ENCODE measurements around the gene HIGD1C. TPM values are rescaled to one million over a fixed set of nuclear protein-coding genes. Genes with fewer than 3 reads are reported as not detected.
"Not testable (repeated sequence)": the region's sequence is repeated elsewhere in the genome, so short reads cannot be mapped to it uniquely, and the experiment has no call there.

HIGD1C gene
- total and polyA plus RNA-seq, 2 of the 8 experiments (the other 6 are each of a cell fraction or from before 2014, with no cell fraction given) = not detected

DNA sequence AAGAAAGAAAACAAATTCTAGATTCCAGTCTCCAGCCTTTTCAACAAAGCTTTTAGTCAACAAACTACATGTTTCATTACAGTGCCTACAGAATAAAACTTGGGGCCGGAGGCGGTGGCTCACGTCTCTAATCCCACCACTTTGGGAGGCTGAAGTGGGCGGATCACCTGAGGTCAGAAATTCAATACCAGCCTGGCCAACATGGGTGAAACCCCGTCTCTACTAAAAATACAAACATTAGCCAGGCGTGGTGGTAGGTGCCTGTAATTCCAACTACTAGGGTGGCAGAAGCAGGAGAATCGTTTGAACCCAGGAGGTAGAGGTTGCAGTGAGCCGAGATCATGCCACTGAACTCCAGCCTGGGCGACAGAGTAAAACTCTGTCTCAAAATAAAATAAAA, 62.1 kb downstream of the HIGD1C start:
- not testable (repeated sequence) for H2AK5ac ChIP-seq (ENCODE audit: low read depth, low read length); H3K79me1 ChIP-seq (ENCODE audit: low read depth, low read length); H3K27ac ChIP-seq (ENCODE audit: low read depth, low read length); H3K14ac ChIP-seq (ENCODE audit: insufficient read length); H4K91ac ChIP-seq (replicated peaks; ENCODE audit: insufficient read length, low read length); H3K23me2 ChIP-seq (ENCODE audit: low read depth, low read length); H4K20me1 ChIP-seq (replicated peaks in 1 of 2; ENCODE audit: control insufficient read depth in 1 of 2, insufficient read depth in 2 of 2, low read length in 2 of 2); H4K5ac ChIP-seq (ENCODE audit: insufficient read length, low read depth, low read length); H2BK5ac ChIP-seq (ENCODE audit: low read depth, low read length); H3K27me3 ChIP-seq (replicated peaks in 1 of 4; ENCODE audit: control insufficient read depth in 3 of 4, extremely low read depth in 1 of 4, insufficient read depth in 3 of 4, low read length in 3 of 4); H3K9me3 ChIP-seq (ENCODE audit: insufficient read depth in 2 of 2, low read depth in 1 of 2, low read length in 1 of 2); H2BK12ac ChIP-seq (ENCODE audit: low read depth, low read length); H3K36me3 ChIP-seq (ENCODE audit: control insufficient read depth in 2 of 4, insufficient read depth in 4 of 4, low read length in 3 of 4); H3K4ac ChIP-seq (replicated peaks; ENCODE audit: insufficient read length, low read depth, low read length); H4K8ac ChIP-seq (ENCODE audit: extremely low read depth, insufficient read depth, low read length); H3K9ac ChIP-seq (replicated peaks in 1 of 4; ENCODE audit: extremely low read depth in 1 of 4, low read depth in 3 of 4, low read length in 3 of 4); H2AFZ ChIP-seq (ENCODE audit: low read length); H3K4me3 ChIP-seq (ENCODE audit: extremely low read depth in 1 of 4, insufficient read depth in 2 of 4, low read depth in 3 of 4, low read length in 4 of 4); H2BK120ac ChIP-seq (replicated peaks; ENCODE audit: low read depth, low read length); FAIRE-seq; H3K18ac ChIP-seq (ENCODE audit: extremely low read depth, low read length); H2BK15ac ChIP-seq (ENCODE audit: low read length); H3K4me2 ChIP-seq (ENCODE audit: insufficient read depth in 1 of 2, low read depth in 2 of 2, low read length in 2 of 2); DNase-seq (ENCODE audit: low read depth in 1 of 2, low spot score in 2 of 2); H2BK20ac ChIP-seq (ENCODE audit: low read length); H3K56ac ChIP-seq (replicated peaks; ENCODE audit: insufficient read length, low read depth, low read length); H3K4me1 ChIP-seq (replicated peaks in 1 of 4; ENCODE audit: control insufficient read depth in 3 of 4, insufficient read depth in 4 of 4, low read length in 3 of 4); H3K23ac ChIP-seq (ENCODE audit: insufficient read length)
- peaks cover 0 to 65% of the 10 kb centered on the region in 2 experiments; a peak in 2 of 4 replicates for H3K79me2 ChIP-seq (ENCODE audit: control insufficient read depth in 1 of 2, insufficient read depth in 2 of 2, low read length in 2 of 2)
- ChIA-PET POLR2A (ENCODE audit: partially characterized antibody) (interaction anchor here (0.8 to 3.3 kb wide), 2 partner anchors 12 to 15 kb away, joined by 3 to 12 read pairs; partner anchors contain the start of gene SLC11A2), CTCF (ENCODE audit: partially characterized antibody) (interaction anchor here (0.5 kb wide), 1 partner anchor 1204 kb away, joined by 4 read pairs; no protein-coding TSS in a partner anchor)
- WGBS, 2 experiments (ENCODE audit: extremely low coverage in 1 of 2, insufficient coverage in 1 of 2, insufficient read length in 1 of 2, insufficient replicate concordance in 2 of 2, low coverage in 1 of 2, low lambda C conversion rate in 2 of 2, missing lambda C conversion rate in 1 of 2) = 89% methylated on average over 9 of the region's 9 CpGs; no CpG with 5 or more reads in 1 of the 2 experiments

Data from H1 (cell line).